Astrocyte (in vitro differentiated cells and primary cell): ENCODE results near the gene ZNF280D.

Experiments used
- CTCF ChIP-seq: IDR thresholded peaks from 2 replicates; pipeline ENCODE4 v1.5.1; 2011; ENCODE audit warnings: low read depth, mild to moderate bottlenecking, inconsistent platforms, low read length, moderate library complexity; ENCODE audit not compliant: insufficient read depth
- EZH2 ChIP-seq: IDR thresholded peaks from 2 replicates; pipeline ENCODE4 v1.6.1; 2012; ENCODE audit warnings: mild to moderate bottlenecking, low read length, inconsistent platforms; ENCODE audit not compliant: insufficient read depth

GRCh38 chr15:56598991-56599390, 134.3 kb downstream of the ZNF280D start:
- no peak for TF ChIP-seq CTCF
- TF ChIP-seq EZH2 = no peak
